GM23338 (cell line): Measurements from ENCODE around the gene BRI3. TPM values are rescaled to one million over a fixed set of nuclear protein-coding genes. Genes with fewer than 3 reads are reported as not detected.

Experiments used
- ATAC-seq: fragments of 200-7000 bp; cut with Tn5 transposase; 3 replicates; pipeline ENCODE4 v1.9.1; 2020
- DNase-seq: peaks from one replicate; pipeline ENCODE4 v3.0.0-alpha.2; 2015; ENCODE audit warnings: low spot score
- H2AFZ ChIP-seq: fragments of 200-600 bp; sonication (generic); 2 replicates; pipeline ENCODE4 v1.8.0; 2016; ENCODE audit warnings: antibody characterized with exemption, mild to moderate bottlenecking, moderate library complexity
- H3F3A ChIP-seq: fragments of 200-600 bp; sonication (generic); replicated peaks from 2 replicates; pipeline ENCODE4 v1.8.0; 2017; ENCODE audit warnings: antibody characterized with exemption, mixed run types, low read depth
- H3K27ac ChIP-seq: fragments of 200-600 bp; sonication (generic); 2 replicates; pipeline ENCODE4 v1.6.1; 2016; ENCODE audit warnings: low read depth
- H3K27me3 ChIP-seq: fragments of 200-600 bp; sonication (generic); 2 replicates; pipeline ENCODE4 v1.8.0; 2016; ENCODE audit warnings: mild to moderate bottlenecking, mixed run types, moderate library complexity; ENCODE audit not compliant: insufficient read depth
- H3K36me3 ChIP-seq: fragments of 200-600 bp; sonication (generic); 2 replicates; pipeline ENCODE4 v1.8.0; 2016; ENCODE audit warnings: mild to moderate bottlenecking; ENCODE audit not compliant: insufficient read depth
- H3K4me1 ChIP-seq: fragments of 200-600 bp; sonication (generic); 2 replicates; pipeline ENCODE4 v1.8.0; 2016; ENCODE audit warnings: mild to moderate bottlenecking, moderate library complexity; ENCODE audit not compliant: insufficient read depth
- H3K4me2 ChIP-seq: fragments of 200-600 bp; sonication (generic); 2 replicates; pipeline ENCODE4 v1.7.1; 2017; ENCODE audit warnings: mixed run types
- H3K4me3 ChIP-seq: fragments of 200-600 bp; sonication (generic); 2 replicates; pipeline ENCODE4 v1.6.1; 2016; ENCODE audit warnings: mixed run types
- H3K79me2 ChIP-seq: fragments of 200-600 bp; sonication (generic); replicated peaks from 2 replicates; pipeline ENCODE4 v1.8.0; 2017; ENCODE audit warnings: mild to moderate bottlenecking; ENCODE audit not compliant: insufficient read depth
- H3K9me2 ChIP-seq: fragments of 200-600 bp; sonication (generic); 2 replicates; pipeline ENCODE4 v1.8.0; 2017; ENCODE audit not compliant: insufficient read depth
- H4K20me1 ChIP-seq: fragments of 200-600 bp; sonication (generic); replicated peaks from 2 replicates; pipeline ENCODE4 v1.8.0; 2017; ENCODE audit warnings: mild to moderate bottlenecking; ENCODE audit not compliant: insufficient read depth
- H3K27ac Mint-ChIP-seq: 2 replicates; pipeline ENCODE4 v1.8.0; 2020; ENCODE audit warnings: inconsistent platforms, mild to moderate bottlenecking, moderate library complexity, mixed read lengths
- H3K27me3 Mint-ChIP-seq: 3 replicates; pipeline ENCODE4 v1.8.0; 2022; ENCODE audit warnings: low read depth, mild to moderate bottlenecking, moderate library complexity, mixed read lengths, inconsistent platforms; ENCODE audit not compliant: insufficient read depth, poor library complexity
- H3K36me3 Mint-ChIP-seq: 3 replicates; pipeline ENCODE4 v1.8.0; 2021; ENCODE audit warnings: low read depth, mild to moderate bottlenecking, inconsistent platforms, moderate library complexity, mixed read lengths
- H3K4me1 Mint-ChIP-seq: 3 replicates; pipeline ENCODE4 v1.8.0; 2020; ENCODE audit warnings: mild to moderate bottlenecking, inconsistent platforms, mixed read lengths
- H3K4me3 Mint-ChIP-seq: 3 replicates; pipeline ENCODE4 v1.8.0; 2021; ENCODE audit warnings: moderate library complexity, mild to moderate bottlenecking, inconsistent platforms, mixed read lengths
- H3K9me3 Mint-ChIP-seq: 3 replicates; pipeline ENCODE4 v1.8.0; 2020; ENCODE audit warnings: moderate library complexity, mild to moderate bottlenecking, inconsistent platforms, mixed read lengths
- CREB1 ChIP-seq: fragments of 250-450 bp; sonication (Bioruptor Pico); IDR thresholded peaks from 2 replicates; pipeline ENCODE4 v1.5.0; 2020; ENCODE audit warnings: low read depth, mild to moderate bottlenecking, moderate library complexity
- EZH2 ChIP-seq: fragments of 200-600 bp; sonication (generic); IDR thresholded peaks from one replicate; pipeline ENCODE4 v1.8.0; 2017; ENCODE audit warnings: antibody characterized with exemption, mild to moderate bottlenecking, low read depth; ENCODE audit not compliant: unreplicated experiment
- JUNB ChIP-seq: IDR thresholded peaks from one replicate; pipeline ENCODE4 v1.6.1; 2016; ENCODE audit warnings: antibody characterized with exemption; ENCODE audit not compliant: unreplicated experiment
- POLR2AphosphoS5 ChIP-seq: IDR thresholded peaks from 2 replicates; pipeline ENCODE4 v1.6.1; 2016; ENCODE audit warnings: antibody characterized with exemption, low read depth
- STAT1 ChIP-seq: IDR thresholded peaks from one replicate; pipeline ENCODE4 v1.6.1; 2016; ENCODE audit warnings: antibody characterized with exemption; ENCODE audit not compliant: unreplicated experiment
- ZNF114 ChIP-seq: fragments of 250-450 bp; sonication (Bioruptor Pico); IDR thresholded peaks from 2 replicates; pipeline ENCODE4 v1.5.0; 2020; ENCODE audit warnings: mild to moderate bottlenecking, moderate library complexity
- ZNF331 ChIP-seq: fragments of 250-450 bp; sonication (Bioruptor Pico); IDR thresholded peaks from 2 replicates; pipeline ENCODE4 v1.5.0; 2020; ENCODE audit warnings: low read depth, mild to moderate bottlenecking, moderate library complexity
- polyA plus RNA-seq: library from polyadenylated mRNA; unstranded; fragments of >200 nt; fragmentation: Nextera tagmentation; extraction: Ambion mirVana; gene quantifications from 2 replicates; pipeline ENCODE4 v1.2.1, GENCODE V29; 2016
- total RNA-seq: library from RNA; depleted of rRNA; stranded (reverse); fragments of >200 nt; shearing (Covaris generic); gene quantifications from 2 replicates; pipeline ENCODE4 v1.2.3, GENCODE V29; 2014
- TF ChIP-seq, protein P1 (sequence below), 2 experiments: fragments of 200-600 bp in 1 of 2; sonication (generic) in 1 of 2; conservative IDR thresholded peaks; 2 replicates each; pipeline versions ENCODE4 v1.5.1 to v1.6.1; 2016 to 2017; ENCODE audit warnings: antibody characterized with exemption in 2 of 2, low read depth in 2 of 2, mild to moderate bottlenecking in 2 of 2, moderate library complexity in 1 of 2
- TF ChIP-seq, protein P2 (sequence below): fragments of 250-450 bp; sonication (Bioruptor Pico); IDR thresholded peaks from 2 replicates; pipeline ENCODE4 v1.5.0; 2020; ENCODE audit warnings: mild to moderate bottlenecking, moderate library complexity
- TF ChIP-seq, protein P3 (sequence below): IDR thresholded peaks from 2 replicates; pipeline ENCODE4 v1.6.1; 2016; ENCODE audit warnings: antibody characterized with exemption
- TF ChIP-seq, protein P4 (sequence below): IDR thresholded peaks from one replicate; pipeline ENCODE4 v1.6.1; 2018; ENCODE audit warnings: antibody characterized with exemption; ENCODE audit not compliant: unreplicated experiment

The BRI3 gene
- total and polyA plus RNA-seq, 2 experiments from 2014 or later = 21.7 to 66.1 TPM

DNA sequence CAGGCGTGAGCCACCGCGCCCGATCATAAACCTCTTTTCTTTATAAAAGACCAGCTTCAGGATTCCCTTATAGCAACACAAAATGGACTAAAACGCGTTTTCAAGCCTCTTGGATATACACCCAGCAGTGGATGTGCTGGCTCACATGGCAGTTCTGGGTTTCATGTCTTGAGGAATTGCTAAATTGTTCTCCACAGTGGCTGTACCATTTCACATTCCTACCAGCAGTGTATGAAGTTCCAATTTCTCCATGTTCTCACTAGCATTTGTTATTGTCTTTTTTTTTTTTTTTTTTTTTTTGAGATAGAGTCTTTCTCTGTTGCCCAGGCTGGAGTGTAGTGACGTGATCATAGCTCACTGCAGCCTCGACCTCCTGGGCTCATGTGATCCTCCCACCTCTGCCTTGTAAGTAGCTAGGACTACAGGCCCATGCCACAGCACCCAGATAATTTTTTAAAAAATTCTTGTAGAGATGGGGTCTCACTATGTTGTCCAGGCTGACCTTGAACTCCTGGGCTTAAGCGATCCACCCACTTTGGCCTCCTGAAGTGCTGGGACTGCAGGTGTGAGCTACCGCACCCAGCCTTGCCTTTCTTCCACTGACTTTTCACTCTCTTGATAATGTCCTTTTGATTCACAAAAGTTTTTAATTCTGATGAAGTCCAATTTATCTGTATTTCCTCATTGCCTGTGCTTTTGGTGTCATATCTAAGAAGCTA, 46.9 kb upstream of the BRI3 start:
- no peak overlapping the region for H3K27ac Mint-ChIP-seq
- no peak for DNase-seq
- H3K36me3 Mint-ChIP-seq = no peaks in the 10 kb centered on the region

More for the DNA sequence above, 46.9 kb upstream of the BRI3 start:
- Histone ChIP-seq H3K79me2 (no peaks in the 10 kb centered on the region), H3K27me3 (no peaks in the 10 kb centered on the region), H3K36me3 (no peaks in the 10 kb centered on the region), H3K9me2 (no peaks in the 10 kb centered on the region), H3K4me2 (no peak overlapping the region), H2AFZ (no peak overlapping the region), H3K27ac (no peak overlapping the region), H4K20me1 (no peaks in the 10 kb centered on the region), H3K4me3 (no peak overlapping the region), H3K4me1 (no peaks in the 10 kb centered on the region), H3F3A (no peaks in the 10 kb centered on the region)
- no peak for ATAC-seq
- TF ChIP-seq POLR2AphosphoS5 = no peak
- TF ChIP-seq CREB1 (CRISPR knock-in tag) = no peak
- TF ChIP-seq, protein P1, sequence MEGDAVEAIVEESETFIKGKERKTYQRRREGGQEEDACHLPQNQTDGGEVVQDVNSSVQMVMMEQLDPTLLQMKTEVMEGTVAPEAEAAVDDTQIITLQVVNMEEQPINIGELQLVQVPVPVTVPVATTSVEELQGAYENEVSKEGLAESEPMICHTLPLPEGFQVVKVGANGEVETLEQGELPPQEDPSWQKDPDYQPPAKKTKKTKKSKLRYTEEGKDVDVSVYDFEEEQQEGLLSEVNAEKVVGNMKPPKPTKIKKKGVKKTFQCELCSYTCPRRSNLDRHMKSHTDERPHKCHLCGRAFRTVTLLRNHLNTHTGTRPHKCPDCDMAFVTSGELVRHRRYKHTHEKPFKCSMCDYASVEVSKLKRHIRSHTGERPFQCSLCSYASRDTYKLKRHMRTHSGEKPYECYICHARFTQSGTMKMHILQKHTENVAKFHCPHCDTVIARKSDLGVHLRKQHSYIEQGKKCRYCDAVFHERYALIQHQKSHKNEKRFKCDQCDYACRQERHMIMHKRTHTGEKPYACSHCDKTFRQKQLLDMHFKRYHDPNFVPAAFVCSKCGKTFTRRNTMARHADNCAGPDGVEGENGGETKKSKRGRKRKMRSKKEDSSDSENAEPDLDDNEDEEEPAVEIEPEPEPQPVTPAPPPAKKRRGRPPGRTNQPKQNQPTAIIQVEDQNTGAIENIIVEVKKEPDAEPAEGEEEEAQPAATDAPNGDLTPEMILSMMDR (conservative IDR thresholded peaks at IDR 0.05; ENCODE audit: low read depth in 2 of 2) = no peak
- TF ChIP-seq, protein P2, sequence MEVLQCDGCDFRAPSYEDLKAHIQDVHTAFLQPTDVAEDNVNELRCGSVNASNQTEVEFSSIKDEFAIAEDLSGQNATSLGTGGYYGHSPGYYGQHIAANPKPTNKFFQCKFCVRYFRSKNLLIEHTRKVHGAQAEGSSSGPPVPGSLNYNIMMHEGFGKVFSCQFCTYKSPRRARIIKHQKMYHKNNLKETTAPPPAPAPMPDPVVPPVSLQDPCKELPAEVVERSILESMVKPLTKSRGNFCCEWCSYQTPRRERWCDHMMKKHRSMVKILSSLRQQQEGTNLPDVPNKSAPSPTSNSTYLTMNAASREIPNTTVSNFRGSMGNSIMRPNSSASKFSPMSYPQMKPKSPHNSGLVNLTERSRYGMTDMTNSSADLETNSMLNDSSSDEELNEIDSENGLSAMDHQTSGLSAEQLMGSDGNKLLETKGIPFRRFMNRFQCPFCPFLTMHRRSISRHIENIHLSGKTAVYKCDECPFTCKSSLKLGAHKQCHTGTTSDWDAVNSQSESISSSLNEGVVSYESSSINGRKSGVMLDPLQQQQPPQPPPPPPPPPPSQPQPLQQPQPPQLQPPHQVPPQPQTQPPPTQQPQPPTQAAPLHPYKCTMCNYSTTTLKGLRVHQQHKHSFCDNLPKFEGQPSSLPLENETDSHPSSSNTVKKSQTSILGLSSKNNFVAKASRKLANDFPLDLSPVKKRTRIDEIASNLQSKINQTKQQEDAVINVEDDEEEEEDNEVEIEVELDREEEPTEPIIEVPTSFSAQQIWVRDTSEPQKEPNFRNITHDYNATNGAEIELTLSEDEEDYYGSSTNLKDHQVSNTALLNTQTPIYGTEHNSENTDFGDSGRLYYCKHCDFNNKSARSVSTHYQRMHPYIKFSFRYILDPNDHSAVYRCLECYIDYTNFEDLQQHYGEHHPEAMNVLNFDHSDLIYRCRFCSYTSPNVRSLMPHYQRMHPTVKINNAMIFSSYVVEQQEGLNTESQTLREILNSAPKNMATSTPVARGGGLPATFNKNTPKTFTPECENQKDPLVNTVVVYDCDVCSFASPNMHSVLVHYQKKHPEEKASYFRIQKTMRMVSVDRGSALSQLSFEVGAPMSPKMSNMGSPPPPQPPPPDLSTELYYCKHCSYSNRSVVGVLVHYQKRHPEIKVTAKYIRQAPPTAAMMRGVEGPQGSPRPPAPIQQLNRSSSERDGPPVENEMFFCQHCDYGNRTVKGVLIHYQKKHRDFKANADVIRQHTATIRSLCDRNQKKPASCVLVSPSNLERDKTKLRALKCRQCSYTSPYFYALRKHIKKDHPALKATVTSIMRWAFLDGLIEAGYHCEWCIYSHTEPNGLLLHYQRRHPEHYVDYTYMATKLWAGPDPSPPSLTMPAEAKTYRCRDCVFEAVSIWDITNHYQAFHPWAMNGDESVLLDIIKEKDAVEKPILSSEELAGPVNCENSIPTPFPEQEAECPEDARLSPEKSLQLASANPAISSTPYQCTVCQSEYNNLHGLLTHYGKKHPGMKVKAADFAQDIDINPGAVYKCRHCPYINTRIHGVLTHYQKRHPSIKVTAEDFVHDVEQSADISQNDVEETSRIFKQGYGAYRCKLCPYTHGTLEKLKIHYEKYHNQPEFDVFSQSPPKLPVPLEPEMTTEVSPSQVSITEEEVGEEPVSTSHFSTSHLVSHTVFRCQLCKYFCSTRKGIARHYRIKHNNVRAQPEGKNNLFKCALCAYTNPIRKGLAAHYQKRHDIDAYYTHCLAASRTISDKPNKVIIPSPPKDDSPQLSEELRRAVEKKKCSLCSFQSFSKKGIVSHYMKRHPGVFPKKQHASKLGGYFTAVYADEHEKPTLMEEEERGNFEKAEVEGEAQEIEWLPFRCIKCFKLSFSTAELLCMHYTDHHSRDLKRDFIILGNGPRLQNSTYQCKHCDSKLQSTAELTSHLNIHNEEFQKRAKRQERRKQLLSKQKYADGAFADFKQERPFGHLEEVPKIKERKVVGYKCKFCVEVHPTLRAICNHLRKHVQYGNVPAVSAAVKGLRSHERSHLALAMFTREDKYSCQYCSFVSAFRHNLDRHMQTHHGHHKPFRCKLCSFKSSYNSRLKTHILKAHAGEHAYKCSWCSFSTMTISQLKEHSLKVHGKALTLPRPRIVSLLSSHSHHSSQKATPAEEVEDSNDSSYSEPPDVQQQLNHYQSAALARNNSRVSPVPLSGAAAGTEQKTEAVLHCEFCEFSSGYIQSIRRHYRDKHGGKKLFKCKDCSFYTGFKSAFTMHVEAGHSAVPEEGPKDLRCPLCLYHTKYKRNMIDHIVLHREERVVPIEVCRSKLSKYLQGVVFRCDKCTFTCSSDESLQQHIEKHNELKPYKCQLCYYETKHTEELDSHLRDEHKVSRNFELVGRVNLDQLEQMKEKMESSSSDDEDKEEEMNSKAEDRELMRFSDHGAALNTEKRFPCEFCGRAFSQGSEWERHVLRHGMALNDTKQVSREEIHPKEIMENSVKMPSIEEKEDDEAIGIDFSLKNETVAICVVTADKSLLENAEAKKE (CRISPR knock-in tag) = no peak
- TF ChIP-seq ZNF331 (CRISPR knock-in tag) = no peak
- TF ChIP-seq EZH2 = no peak
- no peak for TF ChIP-seq STAT1
- TF ChIP-seq JUNB = no peak
- TF ChIP-seq, protein P3, sequence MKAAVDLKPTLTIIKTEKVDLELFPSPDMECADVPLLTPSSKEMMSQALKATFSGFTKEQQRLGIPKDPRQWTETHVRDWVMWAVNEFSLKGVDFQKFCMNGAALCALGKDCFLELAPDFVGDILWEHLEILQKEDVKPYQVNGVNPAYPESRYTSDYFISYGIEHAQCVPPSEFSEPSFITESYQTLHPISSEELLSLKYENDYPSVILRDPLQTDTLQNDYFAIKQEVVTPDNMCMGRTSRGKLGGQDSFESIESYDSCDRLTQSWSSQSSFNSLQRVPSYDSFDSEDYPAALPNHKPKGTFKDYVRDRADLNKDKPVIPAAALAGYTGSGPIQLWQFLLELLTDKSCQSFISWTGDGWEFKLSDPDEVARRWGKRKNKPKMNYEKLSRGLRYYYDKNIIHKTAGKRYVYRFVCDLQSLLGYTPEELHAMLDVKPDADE = no peak
- TF ChIP-seq, protein P4, sequence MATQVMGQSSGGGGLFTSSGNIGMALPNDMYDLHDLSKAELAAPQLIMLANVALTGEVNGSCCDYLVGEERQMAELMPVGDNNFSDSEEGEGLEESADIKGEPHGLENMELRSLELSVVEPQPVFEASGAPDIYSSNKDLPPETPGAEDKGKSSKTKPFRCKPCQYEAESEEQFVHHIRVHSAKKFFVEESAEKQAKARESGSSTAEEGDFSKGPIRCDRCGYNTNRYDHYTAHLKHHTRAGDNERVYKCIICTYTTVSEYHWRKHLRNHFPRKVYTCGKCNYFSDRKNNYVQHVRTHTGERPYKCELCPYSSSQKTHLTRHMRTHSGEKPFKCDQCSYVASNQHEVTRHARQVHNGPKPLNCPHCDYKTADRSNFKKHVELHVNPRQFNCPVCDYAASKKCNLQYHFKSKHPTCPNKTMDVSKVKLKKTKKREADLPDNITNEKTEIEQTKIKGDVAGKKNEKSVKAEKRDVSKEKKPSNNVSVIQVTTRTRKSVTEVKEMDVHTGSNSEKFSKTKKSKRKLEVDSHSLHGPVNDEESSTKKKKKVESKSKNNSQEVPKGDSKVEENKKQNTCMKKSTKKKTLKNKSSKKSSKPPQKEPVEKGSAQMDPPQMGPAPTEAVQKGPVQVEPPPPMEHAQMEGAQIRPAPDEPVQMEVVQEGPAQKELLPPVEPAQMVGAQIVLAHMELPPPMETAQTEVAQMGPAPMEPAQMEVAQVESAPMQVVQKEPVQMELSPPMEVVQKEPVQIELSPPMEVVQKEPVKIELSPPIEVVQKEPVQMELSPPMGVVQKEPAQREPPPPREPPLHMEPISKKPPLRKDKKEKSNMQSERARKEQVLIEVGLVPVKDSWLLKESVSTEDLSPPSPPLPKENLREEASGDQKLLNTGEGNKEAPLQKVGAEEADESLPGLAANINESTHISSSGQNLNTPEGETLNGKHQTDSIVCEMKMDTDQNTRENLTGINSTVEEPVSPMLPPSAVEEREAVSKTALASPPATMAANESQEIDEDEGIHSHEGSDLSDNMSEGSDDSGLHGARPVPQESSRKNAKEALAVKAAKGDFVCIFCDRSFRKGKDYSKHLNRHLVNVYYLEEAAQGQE = no peak
- no peak for TF ChIP-seq ZNF114
- Mint-ChIP-seq H3K4me1 (no peaks in the 10 kb centered on the region), H3K27me3 (peaks cover 9% of the 10 kb centered on the region), H3K4me3 (no peak overlapping the region), H3K9me3 (no peaks in the 10 kb centered on the region)
